ENCODE measurements around the gene SUPT6H. TPM values are rescaled to one million over a fixed set of nuclear protein-coding genes. Genes with fewer than 3 reads are reported as not detected.
A peak's percentile ranks its signal among the peaks of the same experiment; 100 is the strongest.

SUPT6H gene
- total and polyA plus RNA-seq, 2 experiments from 2014 or later = 26.5 to 39.7 TPM

- WGBS, 2 experiments (ENCODE audit: low coverage in 1 of 2, low lambda C conversion rate in 2 of 2, missing lambda C conversion rate in 2 of 2) = 69 to 74% methylated on average over 3 of the region's 3 CpGs
- H3K4me3 ChIP-seq = no peak overlapping the region
- peak; percentile 24 for DNase-seq
- no peaks in the 10 kb centered on the region for H3F3A ChIP-seq (ENCODE audit: insufficient read depth)
- no peak overlapping the region for H3K27ac ChIP-seq
- H3K9ac ChIP-seq = no peak overlapping the region
- H3K9me3 ChIP-seq (ENCODE audit: low read depth) = no peaks in the 10 kb centered on the region
- in situ Hi-C loops (cut with MboI) = no loop called here
- H3K4me1 ChIP-seq (ENCODE audit: insufficient read depth) = no peaks in the 10 kb centered on the region
- peaks cover 82% of the 10 kb centered on the region for H3K36me3 ChIP-seq (ENCODE audit: low read depth)
- H3K9me2 ChIP-seq (ENCODE audit: insufficient read depth) = no peaks in the 10 kb centered on the region
- H3K79me2 ChIP-seq (ENCODE audit: insufficient read depth) = peaks cover 35% of the 10 kb centered on the region
- no peaks in the 10 kb centered on the region for H4K20me1 ChIP-seq (ENCODE audit: insufficient read depth)
- H2AFZ ChIP-seq = no peak overlapping the region
- H3K27me3 ChIP-seq (replicated peaks; ENCODE audit: insufficient read depth) = no peaks in the 10 kb centered on the region
- no peak for TF ChIP-seq EZH2 (IDR thresholded peaks at IDR 0.05; ENCODE audit: insufficient read depth, poor library complexity, severe bottlenecking)
- TF ChIP-seq EZH2phosphoT487 (IDR thresholded peaks at IDR 0.05; ENCODE audit: insufficient read depth, low read depth) = no peak
- no peak overlapping the region for H3K4me2 ChIP-seq (ENCODE audit: unreplicated experiment)
These were observed 13.5 kb downstream of the SUPT6H start for GRCh38 chr17:28675490-28675889.

- in situ Hi-C loops (cut with MboI) = no loop called here
- H4K20me1 ChIP-seq (ENCODE audit: insufficient read depth) = no peaks in the 10 kb centered on the region
- H3K9me3 ChIP-seq (ENCODE audit: low read depth) = no peaks in the 10 kb centered on the region
- no peaks in the 10 kb centered on the region for H3K27me3 ChIP-seq (replicated peaks; ENCODE audit: insufficient read depth)
- no peaks in the 10 kb centered on the region for H3K9me2 ChIP-seq (ENCODE audit: insufficient read depth)
- DNase-seq = no peak
- TF ChIP-seq EZH2 (IDR thresholded peaks at IDR 0.05; ENCODE audit: insufficient read depth, poor library complexity, severe bottlenecking) (no peak), EZH2phosphoT487 (IDR thresholded peaks at IDR 0.05; ENCODE audit: insufficient read depth, low read depth) (no peak)
- WGBS, 2 experiments (ENCODE audit: low coverage in 1 of 2, low lambda C conversion rate in 2 of 2, missing lambda C conversion rate in 2 of 2) = 98% methylated on average over 7 of the region's 7 CpGs
- no peaks in the 10 kb centered on the region for H3K4me1 ChIP-seq (ENCODE audit: insufficient read depth)
- no peak overlapping the region for H3K27ac ChIP-seq
- no peak overlapping the region for H2AFZ ChIP-seq
- H3K36me3 ChIP-seq (ENCODE audit: low read depth) = peaks cover 82% of the 10 kb centered on the region
- H3K4me2 ChIP-seq (ENCODE audit: unreplicated experiment) = no peak overlapping the region
- peaks cover 30% of the 10 kb centered on the region for H3K79me2 ChIP-seq (ENCODE audit: insufficient read depth)
- no peak overlapping the region for H3K4me3 ChIP-seq
- H3F3A ChIP-seq (ENCODE audit: insufficient read depth) = no peaks in the 10 kb centered on the region
- H3K9ac ChIP-seq = no peak overlapping the region
These were observed 14.0 kb downstream of the SUPT6H start for GRCh38 chr17:28675980-28676379.

GRCh38 chr17:28682655-28683054 is 20.6 kb downstream of the SUPT6H start:
- Histone ChIP-seq H3K36me3 (ENCODE audit: low read depth) (peaks cover 75% of the 10 kb centered on the region), H3F3A (ENCODE audit: insufficient read depth) (no peaks in the 10 kb centered on the region), H3K4me1 (ENCODE audit: insufficient read depth) (no peaks in the 10 kb centered on the region), H4K20me1 (ENCODE audit: insufficient read depth) (0 out of 2 replicates have a peak, but pooled peaks cover 4% of the 10 kb centered on the region), H3K9me2 (ENCODE audit: insufficient read depth) (no peaks in the 10 kb centered on the region), H3K79me2 (ENCODE audit: insufficient read depth) (no peaks in the 10 kb centered on the region), H3K9me3 (ENCODE audit: low read depth) (no peaks in the 10 kb centered on the region), H3K27ac (no peak overlapping the region), H2AFZ (no peak overlapping the region), H3K4me2 (ENCODE audit: unreplicated experiment) (no peak overlapping the region), H3K27me3 (replicated peaks; ENCODE audit: insufficient read depth) (no peaks in the 10 kb centered on the region), H3K4me3 (no peak overlapping the region), H3K9ac (no peak overlapping the region)
- 96 to 97% methylated on average over 11 of the region's 11 CpGs for WGBS, 2 experiments (ENCODE audit: low coverage in 1 of 2, low lambda C conversion rate in 2 of 2, missing lambda C conversion rate in 2 of 2)
- in situ Hi-C loops (cut with MboI) = no loop called here
- TF ChIP-seq EZH2 (IDR thresholded peaks at IDR 0.05; ENCODE audit: insufficient read depth, poor library complexity, severe bottlenecking) (no peak), EZH2phosphoT487 (IDR thresholded peaks at IDR 0.05; ENCODE audit: insufficient read depth, low read depth) (no peak)
- no peak for DNase-seq

GRCh38 chr17:28684963-28685362 is 23.0 kb downstream of the SUPT6H start:
- WGBS, 2 experiments (ENCODE audit: low coverage in 1 of 2, low lambda C conversion rate in 2 of 2, missing lambda C conversion rate in 2 of 2) = 35 to 43% methylated on average over 3 of the region's 3 CpGs
- no peak overlapping the region for H3K27ac ChIP-seq
- H3K4me2 ChIP-seq (ENCODE audit: unreplicated experiment) = no peak overlapping the region
- no peak overlapping the region for H3K4me3 ChIP-seq
- in situ Hi-C loops (cut with MboI) = no loop called here
- H3K79me2 ChIP-seq (ENCODE audit: insufficient read depth) = no peaks in the 10 kb centered on the region
- no peaks in the 10 kb centered on the region for H3K27me3 ChIP-seq (replicated peaks; ENCODE audit: insufficient read depth)
- H3K9me3 ChIP-seq (ENCODE audit: low read depth) = no peaks in the 10 kb centered on the region
- no peaks in the 10 kb centered on the region for H3K4me1 ChIP-seq (ENCODE audit: insufficient read depth)
- H3K9ac ChIP-seq = no peak overlapping the region
- H3K9me2 ChIP-seq (ENCODE audit: insufficient read depth) = no peaks in the 10 kb centered on the region
- peaks cover 80% of the 10 kb centered on the region for H3K36me3 ChIP-seq (ENCODE audit: low read depth)
- peak; percentile 26 for DNase-seq
- H3F3A ChIP-seq (ENCODE audit: insufficient read depth) = no peaks in the 10 kb centered on the region
- no peak overlapping the region for H2AFZ ChIP-seq
- 0 out of 2 replicates have a peak, but pooled peaks cover 4% of the 10 kb centered on the region for H4K20me1 ChIP-seq (ENCODE audit: insufficient read depth)
- TF ChIP-seq EZH2 (IDR thresholded peaks at IDR 0.05; ENCODE audit: insufficient read depth, poor library complexity, severe bottlenecking) (no peak), EZH2phosphoT487 (IDR thresholded peaks at IDR 0.05; ENCODE audit: insufficient read depth, low read depth) (no peak)

GRCh38 chr17:28685366-28685765 is 23.4 kb downstream of the SUPT6H start:
- Histone ChIP-seq H3F3A (ENCODE audit: insufficient read depth) (no peaks in the 10 kb centered on the region), H3K4me1 (ENCODE audit: insufficient read depth) (no peaks in the 10 kb centered on the region), H3K9ac (no peak overlapping the region), H4K20me1 (ENCODE audit: insufficient read depth) (0 out of 2 replicates have a peak, but pooled peaks cover 4% of the 10 kb centered on the region), H3K79me2 (ENCODE audit: insufficient read depth) (no peaks in the 10 kb centered on the region), H3K27me3 (replicated peaks; ENCODE audit: insufficient read depth) (no peaks in the 10 kb centered on the region), H2AFZ (no peak overlapping the region), H3K36me3 (ENCODE audit: low read depth) (peaks cover 84% of the 10 kb centered on the region), H3K27ac (no peak overlapping the region), H3K9me3 (ENCODE audit: low read depth) (no peaks in the 10 kb centered on the region), H3K9me2 (ENCODE audit: insufficient read depth) (no peaks in the 10 kb centered on the region), H3K4me3 (no peak overlapping the region), H3K4me2 (ENCODE audit: unreplicated experiment) (no peak overlapping the region)
- in situ Hi-C loops (cut with MboI) = no loop called here
- DNase-seq = no peak
- TF ChIP-seq EZH2phosphoT487 (IDR thresholded peaks at IDR 0.05; ENCODE audit: insufficient read depth, low read depth) (no peak), EZH2 (IDR thresholded peaks at IDR 0.05; ENCODE audit: insufficient read depth, poor library complexity, severe bottlenecking) (no peak)
- 92 to 99% methylated on average over 5 of the region's 5 CpGs for WGBS, 2 experiments (ENCODE audit: low coverage in 1 of 2, low lambda C conversion rate in 2 of 2, missing lambda C conversion rate in 2 of 2)
